Fibroblast of skin of abdomen (primary cell): Measurements from ENCODE around the gene GRIK2.

Experiments
- DNase-seq: peaks from one replicate; pipeline ENCODE4 v3.0.0-alpha.2; 2013

The GRIK2 gene

GRCh38 chr6:101458336-101458735 lies 64.8 kb downstream of the GRIK2 start:
- no peak for DNase-seq

GRCh38 chr6:101458826-101459225 lies 65.3 kb downstream of the GRIK2 start:
- no peak for DNase-seq

DNA sequence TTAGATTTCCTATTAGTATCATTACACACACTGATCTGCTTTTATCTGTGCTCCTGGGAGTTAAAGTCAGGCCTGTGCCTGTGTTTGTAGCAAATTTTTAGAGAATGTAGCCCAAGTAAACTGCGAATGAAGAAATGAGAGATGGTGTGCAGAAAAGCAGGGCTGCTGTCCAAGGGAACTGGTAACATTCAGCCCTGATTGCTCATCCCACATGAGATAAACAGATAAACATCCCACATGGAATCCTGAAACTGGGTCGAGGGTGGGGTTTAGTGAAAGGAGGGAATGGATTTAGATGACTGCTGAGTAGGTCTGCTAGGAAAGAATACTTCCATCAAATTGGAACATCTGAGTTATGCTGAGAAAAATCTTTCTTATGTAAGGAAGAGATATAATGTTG lies 69.1 kb downstream of the GRIK2 start:
- DNase-seq = peak; percentile 16

GRCh38 chr6:101465863-101466262 lies 72.4 kb downstream of the GRIK2 start:
- no peak for DNase-seq

- no peak for DNase-seq
Measured at GRCh38 chr6:101477436-101477835, 83.9 kb downstream of the GRIK2 start.

DNA sequence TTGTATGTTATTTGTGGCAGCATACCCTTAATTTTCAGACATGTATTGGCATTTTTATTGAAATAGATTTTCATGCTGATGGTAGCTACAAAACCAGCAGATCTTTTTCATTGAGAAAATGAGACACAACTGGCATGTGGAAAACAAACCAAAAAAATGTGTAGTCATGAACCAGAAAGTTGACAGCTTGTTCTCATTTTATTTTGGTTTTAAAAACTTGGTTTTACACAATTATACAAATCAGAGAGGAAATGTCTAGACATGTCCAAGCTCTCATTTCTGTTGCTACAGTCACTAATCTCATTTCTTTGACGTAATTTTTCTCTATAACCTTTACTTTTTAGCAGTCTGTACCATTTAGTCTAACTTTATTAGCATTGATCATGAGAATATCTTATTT lies 85.4 kb downstream of the GRIK2 start:
- peak; percentile 6 for DNase-seq

DNA sequence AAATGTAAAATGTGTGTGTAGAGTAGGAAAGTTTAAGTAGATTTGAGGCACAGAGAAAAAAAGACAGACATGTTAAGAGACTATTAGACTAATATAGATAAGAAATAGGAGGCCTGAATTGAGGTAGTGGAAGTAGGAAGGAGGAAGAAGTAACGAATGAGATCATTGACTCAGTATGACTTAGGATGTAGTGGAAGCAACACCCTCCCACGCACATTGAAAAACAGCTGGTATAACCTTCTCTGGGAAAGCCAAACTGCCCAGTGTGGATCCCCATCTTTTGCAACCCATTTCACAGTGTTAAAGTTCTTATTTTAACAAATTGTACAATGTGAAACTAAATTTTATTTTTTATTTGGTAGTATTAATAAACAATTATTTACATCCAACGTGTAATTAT lies 89.1 kb downstream of the GRIK2 start:
- no peak for DNase-seq

DNA sequence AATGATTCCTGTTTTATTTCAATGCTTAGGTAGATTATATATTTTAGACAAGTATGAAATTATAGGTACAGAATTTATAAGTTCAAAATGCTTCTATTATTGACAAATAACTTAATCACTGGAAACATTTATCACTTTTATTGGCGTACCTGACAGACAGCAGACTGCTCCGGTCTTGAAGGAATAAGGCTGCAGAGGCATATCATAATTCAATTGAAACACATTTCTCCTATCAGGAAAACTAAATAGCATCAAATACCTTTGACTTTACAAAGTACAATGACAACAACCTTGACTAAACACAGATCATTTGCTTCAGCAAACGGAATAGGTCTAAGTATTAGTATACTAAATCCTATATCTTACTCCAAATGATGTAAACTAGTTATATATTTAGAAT lies 91.3 kb downstream of the GRIK2 start:
- no peak for DNase-seq

GRCh38 chr6:101486124-101486523 lies 92.6 kb downstream of the GRIK2 start:
- DNase-seq = no peak

DNA sequence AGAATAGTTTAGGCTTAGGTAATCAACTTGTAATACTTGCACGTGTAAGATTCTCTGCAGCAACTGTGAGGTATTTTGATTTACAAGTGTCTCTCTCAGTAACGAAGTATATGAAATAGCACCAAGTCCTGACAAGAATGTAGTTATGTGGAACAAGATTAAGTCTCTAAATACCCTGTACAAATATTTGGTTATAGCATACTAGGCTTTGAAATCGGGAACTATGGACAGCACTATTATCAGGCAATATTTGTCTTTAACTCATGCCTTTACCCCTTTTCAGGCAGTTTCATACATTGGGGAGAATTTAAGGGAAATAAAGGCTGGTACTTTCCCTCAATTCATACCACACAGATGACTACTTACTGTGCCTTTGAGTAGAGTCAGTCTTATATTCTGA lies 93.2 kb downstream of the GRIK2 start:
- DNase-seq = no peak

- no peak for DNase-seq
Measured at GRCh38 chr6:101489456-101489855, 95.9 kb downstream of the GRIK2 start.

DNA sequence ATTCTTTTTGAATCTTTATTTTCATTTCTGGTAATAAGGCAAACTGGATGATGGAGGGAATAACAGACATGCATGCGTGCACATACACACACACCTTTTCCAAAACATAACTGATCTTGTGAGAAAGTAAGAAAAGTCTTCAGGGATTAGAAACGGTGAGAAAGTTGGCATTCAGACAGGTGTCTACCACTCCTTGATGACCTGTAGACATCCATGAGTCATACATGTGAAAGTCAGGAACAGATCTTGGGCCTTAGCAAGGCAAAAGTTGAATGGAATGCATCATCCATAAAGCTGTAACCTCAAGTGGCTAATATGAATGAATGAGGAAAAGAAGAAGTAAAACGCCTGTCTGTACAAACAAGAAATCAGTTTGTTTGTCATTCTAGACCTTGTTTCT lies 97.3 kb downstream of the GRIK2 start:
- DNase-seq = no peak

GRCh38 chr6:101502818-101503217 lies 109.3 kb downstream of the GRIK2 start:
- DNase-seq = no peak

DNA sequence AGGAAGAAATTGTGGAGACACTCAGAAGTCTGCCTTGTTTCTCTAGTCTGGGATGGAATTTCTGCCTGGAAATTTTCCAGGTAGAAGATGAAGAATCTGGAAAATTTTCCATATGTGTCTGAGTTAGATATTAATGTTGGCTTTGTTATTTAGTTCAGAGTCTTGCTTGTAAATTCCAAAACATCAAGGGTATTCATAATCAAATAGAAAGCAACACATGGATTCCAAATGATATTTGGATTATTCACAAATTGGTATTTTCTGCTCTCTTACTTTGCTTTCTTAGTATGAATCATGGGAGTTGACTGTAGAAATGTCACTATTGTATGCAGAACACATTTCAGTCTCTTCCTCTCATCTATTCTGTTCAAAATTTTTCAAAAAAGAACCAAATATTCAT lies 116.0 kb downstream of the GRIK2 start:
- DNase-seq = peak; percentile 67

DNA sequence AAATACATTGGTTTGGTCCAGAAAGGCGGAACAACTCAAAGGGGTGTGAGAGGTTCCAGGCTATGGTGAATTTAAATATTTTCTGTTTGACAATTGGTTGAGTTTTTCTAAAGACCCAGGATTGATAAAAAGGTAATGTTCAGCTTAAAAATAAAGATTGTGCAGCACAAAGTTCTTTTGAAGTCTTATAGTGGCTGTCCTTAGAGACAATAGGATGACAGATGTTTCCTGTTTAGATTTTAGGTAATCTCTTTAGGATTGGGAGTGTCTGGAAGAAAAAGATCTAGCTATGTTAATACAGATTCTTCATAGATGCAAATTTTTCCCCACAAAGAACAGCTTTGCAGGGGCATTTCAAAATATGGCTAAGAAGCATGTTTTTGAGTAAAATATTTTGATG lies 119.7 kb downstream of the GRIK2 start:
- no peak for DNase-seq

DNA sequence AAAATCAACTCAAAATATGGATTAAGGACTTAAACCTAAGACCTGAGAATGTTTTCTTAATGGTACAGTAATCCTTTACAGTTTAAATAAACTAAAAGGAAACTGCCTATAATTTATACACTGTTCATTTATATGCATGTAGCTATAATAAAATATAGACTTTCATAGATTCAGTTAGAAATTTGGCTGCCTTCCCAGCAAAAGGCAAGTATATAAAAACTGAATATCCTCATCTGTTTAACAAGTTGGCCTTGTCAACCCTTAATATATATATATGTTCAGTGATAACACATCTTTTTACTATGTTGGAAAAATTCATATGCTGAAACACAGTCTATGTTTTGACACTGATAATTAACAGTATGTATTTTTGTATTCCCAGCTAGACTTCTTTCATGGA lies 123.1 kb downstream of the GRIK2 start:
- no peak for DNase-seq

GRCh38 chr6:101517632-101518031 lies 124.1 kb downstream of the GRIK2 start:
- DNase-seq = no peak

- DNase-seq = no peak
Measured at GRCh38 chr6:101522254-101522653, 128.7 kb downstream of the GRIK2 start.

- DNase-seq = no peak
Measured at GRCh38 chr6:101527467-101527866, 134.0 kb downstream of the GRIK2 start.

DNA sequence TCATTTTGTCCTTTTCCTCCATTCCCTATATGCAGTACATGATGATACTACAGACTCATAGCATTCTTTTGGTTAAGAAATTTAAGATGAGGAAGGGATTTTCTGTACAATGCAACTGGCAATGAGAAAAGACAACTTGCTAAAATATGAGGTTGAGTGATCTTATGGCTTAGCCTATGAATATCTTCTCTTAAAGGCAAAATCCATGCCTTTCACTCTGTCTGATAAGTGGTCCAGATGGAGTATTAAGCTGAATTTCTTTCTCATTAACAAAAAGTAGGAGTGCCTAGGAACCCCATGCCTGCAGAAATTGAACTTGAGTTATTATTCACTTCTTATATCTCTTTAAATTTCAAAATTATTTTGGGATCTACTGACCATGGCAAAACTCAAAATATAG lies 135.3 kb downstream of the GRIK2 start:
- peak; percentile 13 for DNase-seq

DNA sequence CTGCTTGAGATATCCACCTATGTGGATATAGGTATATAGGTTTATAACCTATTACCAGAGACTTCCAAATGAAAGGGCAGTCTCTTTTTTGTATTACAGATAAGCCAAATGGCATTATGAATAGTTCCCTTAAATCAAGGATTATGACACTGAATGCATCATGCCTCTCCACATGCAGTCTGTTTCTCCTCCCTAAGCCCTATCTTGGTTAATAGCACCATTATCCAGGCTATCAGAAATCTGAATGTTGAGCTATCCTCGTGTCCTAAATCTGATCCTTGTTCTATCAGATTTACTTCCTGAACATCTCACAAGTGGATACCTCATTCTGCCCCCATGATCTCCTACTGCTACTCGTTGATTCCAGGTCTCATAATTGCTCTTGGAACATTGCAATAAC lies 138.0 kb downstream of the GRIK2 start:
- DNase-seq = no peak

- DNase-seq = peak; percentile 75
Measured at GRCh38 chr6:101534386-101534785, 140.9 kb downstream of the GRIK2 start.

DNA sequence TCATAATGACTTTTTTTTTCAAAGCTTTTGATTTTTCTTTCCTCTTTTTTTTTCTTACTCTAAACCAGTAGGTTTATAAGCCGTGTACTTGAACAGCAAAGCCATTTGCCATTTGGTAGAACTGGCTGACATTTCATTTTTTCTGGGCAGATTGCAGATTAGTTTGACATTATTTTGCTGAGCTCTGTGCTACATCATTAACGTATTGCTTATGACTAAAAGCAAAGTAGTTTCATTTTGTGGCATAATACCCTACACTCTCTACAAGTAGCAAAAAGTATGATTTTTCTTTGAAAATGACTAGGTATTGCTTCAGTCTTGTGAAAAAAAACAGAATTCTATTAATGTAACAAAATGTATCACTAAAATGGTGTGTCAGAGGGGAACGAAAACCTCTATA lies 141.3 kb downstream of the GRIK2 start:
- DNase-seq = no peak

DNA sequence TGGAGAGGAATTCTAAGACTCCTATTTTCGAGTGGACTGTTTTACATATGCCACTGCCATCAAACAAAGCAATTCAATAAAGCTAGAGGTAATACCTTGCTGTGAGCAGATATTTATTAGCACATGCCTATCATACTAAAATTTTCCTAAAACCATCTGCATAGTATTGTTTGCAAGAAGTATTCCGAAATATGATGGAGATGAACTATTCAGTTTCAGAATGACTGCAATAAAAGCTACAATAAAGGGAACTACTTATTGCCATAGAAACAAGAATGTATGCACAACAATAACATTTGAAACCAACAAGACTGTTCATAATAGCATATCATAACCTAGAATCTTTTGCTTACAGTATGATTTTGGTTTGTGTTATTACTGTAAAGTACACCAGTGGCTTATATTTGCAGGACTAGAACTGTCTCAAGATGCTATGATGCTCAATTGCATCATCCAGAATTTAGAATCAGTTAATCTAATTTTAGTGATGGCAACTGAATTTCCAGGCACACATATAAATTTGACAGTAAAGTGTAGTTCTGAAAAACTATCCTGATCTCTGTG lies 144.3 kb downstream of the GRIK2 start:
- DNase-seq = peak; percentile 12

- peak; percentile 79 for DNase-seq
Measured at GRCh38 chr6:101539510-101540245, 146.2 kb downstream of the GRIK2 start.
